GM23248 (cell line): ENCODE results near the gene RNF125. TPM values are rescaled to one million over a fixed set of nuclear protein-coding genes. Genes with fewer than 3 reads are reported as not detected.

Experiments
- DNase-seq: peaks from one replicate; pipeline ENCODE4 v3.0.0-alpha.2; 2015
- H2AFZ ChIP-seq: fragments of 200-600 bp; sonication (generic); 2 replicates; pipeline ENCODE4 v1.6.1; 2016; ENCODE audit warnings: antibody characterized with exemption
- H3F3A ChIP-seq: fragments of 200-600 bp; sonication (generic); 2 replicates; pipeline ENCODE4 v1.6.1; 2016; ENCODE audit warnings: mild to moderate bottlenecking, antibody characterized with exemption, mixed run types; ENCODE audit not compliant: insufficient read depth
- H3K27ac ChIP-seq: fragments of 200-600 bp; sonication (generic); 2 replicates; pipeline ENCODE4 v1.5.1; 2016; ENCODE audit warnings: mild to moderate bottlenecking
- H3K27me3 ChIP-seq: fragments of 200-600 bp; sonication (generic); replicated peaks from 2 replicates; pipeline ENCODE4 v1.6.1; 2016; ENCODE audit warnings: mild to moderate bottlenecking; ENCODE audit not compliant: insufficient read depth
- H3K36me3 ChIP-seq: fragments of 200-600 bp; sonication (generic); 2 replicates; pipeline ENCODE4 v1.6.1; 2016; ENCODE audit warnings: low read depth, mild to moderate bottlenecking
- H3K4me1 ChIP-seq: fragments of 200-600 bp; sonication (generic); 2 replicates; pipeline ENCODE4 v1.6.1; 2016; ENCODE audit warnings: mild to moderate bottlenecking; ENCODE audit not compliant: insufficient read depth
- H3K4me2 ChIP-seq: fragments of 200-600 bp; sonication (generic); one replicate; pipeline ENCODE4 v1.6.1; 2016; ENCODE audit warnings: mild to moderate bottlenecking; ENCODE audit not compliant: unreplicated experiment
- H3K4me3 ChIP-seq: fragments of 200-600 bp; sonication (generic); 2 replicates; pipeline ENCODE4 v1.5.1; 2016; ENCODE audit warnings: mild to moderate bottlenecking
- H3K79me2 ChIP-seq: fragments of 200-600 bp; sonication (generic); 2 replicates; pipeline ENCODE4 v1.6.1; 2016; ENCODE audit warnings: mild to moderate bottlenecking; ENCODE audit not compliant: insufficient read depth
- H3K9ac ChIP-seq: fragments of 200-600 bp; sonication (generic); 2 replicates; pipeline ENCODE4 v1.6.1; 2016; ENCODE audit warnings: mild to moderate bottlenecking
- H3K9me2 ChIP-seq: fragments of 200-600 bp; sonication (generic); 2 replicates; pipeline ENCODE4 v1.6.1; 2016; ENCODE audit warnings: mixed run types, mild to moderate bottlenecking, moderate library complexity; ENCODE audit not compliant: insufficient read depth
- H3K9me3 ChIP-seq: fragments of 200-600 bp; sonication (generic); one replicate; pipeline ENCODE4 v1.6.1; 2017; ENCODE audit warnings: low read depth
- H4K20me1 ChIP-seq: fragments of 200-600 bp; sonication (generic); 2 replicates; pipeline ENCODE4 v1.6.0; 2016; ENCODE audit not compliant: insufficient read depth
- EZH2 ChIP-seq: fragments of 200-600 bp; sonication (generic); IDR thresholded peaks from 2 replicates; pipeline ENCODE4 v1.6.1; 2018; ENCODE audit warnings: antibody characterized with exemption, mild to moderate bottlenecking; ENCODE audit not compliant: insufficient read depth, poor library complexity, severe bottlenecking
- EZH2phosphoT487 ChIP-seq: fragments of 200-600 bp; sonication (generic); IDR thresholded peaks from 2 replicates; pipeline ENCODE4 v1.6.1; 2018; ENCODE audit warnings: antibody characterized with exemption, moderate library complexity, mild to moderate bottlenecking, low read depth; ENCODE audit not compliant: insufficient read depth
- WGBS, 2 experiments: methylation state at CpG; one replicate each; pipeline ENCODE4 v1.1.6; 2015 to 2017; ENCODE audit warnings: low lambda C conversion rate in 2 of 2, low coverage in 1 of 2; ENCODE audit errors: missing lambda C conversion rate in 2 of 2; 5-methylcytosine and 5-hydroxymethylcytosine counted together
- in situ Hi-C: fragments of 300-500 bp; cut with MboI; formaldehyde crosslinking; loops from 2 replicates; pipeline ENCODE4 v1.15.0; 2020
- polyA plus RNA-seq: library from polyadenylated mRNA; unstranded; fragments of >200 nt; fragmentation: Nextera tagmentation; extraction: Ambion mirVana; gene quantifications from 2 replicates; pipeline ENCODE4 v1.2.1, GENCODE V29; 2016
- total RNA-seq: library from RNA; depleted of rRNA; stranded (reverse); fragments of >200 nt; shearing (Covaris generic); gene quantifications from 2 replicates; pipeline ENCODE4 v1.2.3, GENCODE V29; 2014; rRNA removed

The RNF125 gene
- total and polyA plus RNA-seq, 2 experiments from 2014 or later, result 0.18 to 0.32 TPM

DNA sequence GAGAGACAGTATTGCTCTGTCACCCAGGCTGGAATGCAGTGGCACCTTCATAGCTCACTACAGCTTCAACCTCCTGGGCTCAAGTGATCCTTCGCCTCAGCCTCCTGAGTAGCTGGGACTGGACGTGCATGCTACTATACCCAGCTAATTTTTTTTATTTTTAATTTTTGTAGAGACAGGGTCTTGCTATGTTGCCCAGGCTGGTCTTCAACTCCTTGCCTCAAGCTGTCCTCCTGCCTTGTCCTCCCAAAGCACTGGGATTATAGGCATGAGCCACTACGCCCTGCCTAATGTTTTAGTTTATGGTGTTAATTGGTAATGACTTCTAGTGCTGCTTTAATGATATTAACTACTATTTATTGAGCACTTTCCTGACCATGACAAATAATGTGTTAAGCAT is 91.4 kb downstream of the RNF125 start:
- no peak overlapping the region for H3K4me3 ChIP-seq
- H3K4me1 ChIP-seq, result no peaks in the 10 kb centered on the region
- H3K9me3 ChIP-seq, result no peaks in the 10 kb centered on the region
- H3K79me2 ChIP-seq, result peaks cover 96% of the 10 kb centered on the region
- no peaks in the 10 kb centered on the region; the same call in 1 of the 2 replicates for H3K36me3 ChIP-seq
- no peaks in the 10 kb centered on the region for H3K27me3 ChIP-seq
- no peak overlapping the region for H2AFZ ChIP-seq
- no peak for TF ChIP-seq EZH2
- no peak for TF ChIP-seq EZH2phosphoT487
- H3K9me2 ChIP-seq, result no peaks in the 10 kb centered on the region
- H3K27ac ChIP-seq, result no peak overlapping the region
- DNase-seq, result no peak
- no peak overlapping the region for H3K4me2 ChIP-seq
- H3F3A ChIP-seq, result no peaks in the 10 kb centered on the region
- WGBS, 2 experiments, result 95 to 98% methylated on average over 3 of the region's 3 CpGs
- no peaks in the 10 kb centered on the region for H4K20me1 ChIP-seq
- in situ Hi-C loops, result no loop called here
- H3K9ac ChIP-seq, result no peak overlapping the region

DNA sequence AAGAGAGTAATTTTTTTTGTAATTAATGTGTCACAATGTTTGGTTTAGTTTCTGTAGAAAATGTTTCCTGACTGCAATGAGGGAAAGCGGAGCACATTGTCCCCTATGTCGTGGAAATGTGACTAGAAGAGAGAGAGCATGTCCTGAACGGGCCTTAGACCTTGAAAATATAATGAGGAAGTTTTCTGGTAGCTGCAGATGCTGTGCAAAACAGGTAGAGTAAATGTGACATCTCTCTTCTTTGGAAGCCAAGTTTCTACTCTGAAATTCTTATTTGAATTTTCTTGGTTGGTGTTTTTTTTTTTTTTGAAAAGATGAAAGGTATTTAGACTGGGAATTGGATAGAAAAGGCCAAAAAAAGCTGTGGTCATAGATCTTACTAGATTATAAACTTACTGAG is 93.1 kb downstream of the RNF125 start:
- no peak overlapping the region for H3K27ac ChIP-seq
- H3K4me1 ChIP-seq, result no peaks in the 10 kb centered on the region
- 96 to 97% methylated on average over 3 of the region's 3 CpGs for WGBS, 2 experiments
- no peak for TF ChIP-seq EZH2
- no peak for TF ChIP-seq EZH2phosphoT487
- no peak overlapping the region for H3K4me3 ChIP-seq
- H3K4me2 ChIP-seq, result no peak overlapping the region
- H2AFZ ChIP-seq, result no peak overlapping the region
- H3K27me3 ChIP-seq, result no peaks in the 10 kb centered on the region
- H3K36me3 ChIP-seq, result no peaks in the 10 kb centered on the region; the same call in 1 of the 2 replicates
- DNase-seq, result no peak
- H3K9me3 ChIP-seq, result no peaks in the 10 kb centered on the region
- no peak overlapping the region for H3K9ac ChIP-seq
- no peaks in the 10 kb centered on the region for H4K20me1 ChIP-seq
- peaks cover 95% of the 10 kb centered on the region for H3K79me2 ChIP-seq
- in situ Hi-C loops, result no loop called here
- H3F3A ChIP-seq, result no peaks in the 10 kb centered on the region
- H3K9me2 ChIP-seq, result no peaks in the 10 kb centered on the region

GRCh38 chr18:32112826-32113225 is 94.2 kb downstream of the RNF125 start:
- TF ChIP-seq EZH2 (no peak), EZH2phosphoT487 (no peak)
- WGBS, 2 experiments, result 67 to 70% methylated on average over 4 of the region's 4 CpGs
- H3K79me2 ChIP-seq, result peaks cover 95% of the 10 kb centered on the region

GRCh38 chr18:32114293-32114942 is 95.8 kb downstream of the RNF125 start:
- Histone ChIP-seq H3K4me3 (no peak overlapping the region), H2AFZ (no peak overlapping the region), H4K20me1 (no peaks in the 10 kb centered on the region), H3K36me3 (no peaks in the 10 kb centered on the region; the same call in 1 of the 2 replicates), H3K79me2 (peaks cover 93% of the 10 kb centered on the region), H3K27me3 (no peaks in the 10 kb centered on the region), H3K9me2 (no peaks in the 10 kb centered on the region), H3K4me2 (no peak overlapping the region), H3K9me3 (no peaks in the 10 kb centered on the region), H3F3A (no peaks in the 10 kb centered on the region), H3K27ac (no peak overlapping the region), H3K9ac (no peak overlapping the region), H3K4me1 (no peaks in the 10 kb centered on the region)
- in situ Hi-C loops, result no loop called here
- TF ChIP-seq EZH2phosphoT487 (no peak), EZH2 (no peak)
- WGBS, 2 experiments, result 99% methylated on average over 4 of the region's 4 CpGs
- DNase-seq, result no peak

More at GRCh38 chr18:32112826-32113225, 94.2 kb downstream of the RNF125 start:
- Histone ChIP-seq H3K27ac (no peak overlapping the region), H3K4me1 (no peaks in the 10 kb centered on the region), H3F3A (no peaks in the 10 kb centered on the region), H3K36me3 (no peaks in the 10 kb centered on the region; the same call in 1 of the 2 replicates), H3K9ac (no peak overlapping the region), H4K20me1 (no peaks in the 10 kb centered on the region), H2AFZ (no peak overlapping the region), H3K9me2 (no peaks in the 10 kb centered on the region), H3K9me3 (no peaks in the 10 kb centered on the region), H3K4me2 (no peak overlapping the region), H3K4me3 (no peak overlapping the region), H3K27me3 (no peaks in the 10 kb centered on the region)
- no peak for DNase-seq
- in situ Hi-C loops, result no loop called here

DNA sequence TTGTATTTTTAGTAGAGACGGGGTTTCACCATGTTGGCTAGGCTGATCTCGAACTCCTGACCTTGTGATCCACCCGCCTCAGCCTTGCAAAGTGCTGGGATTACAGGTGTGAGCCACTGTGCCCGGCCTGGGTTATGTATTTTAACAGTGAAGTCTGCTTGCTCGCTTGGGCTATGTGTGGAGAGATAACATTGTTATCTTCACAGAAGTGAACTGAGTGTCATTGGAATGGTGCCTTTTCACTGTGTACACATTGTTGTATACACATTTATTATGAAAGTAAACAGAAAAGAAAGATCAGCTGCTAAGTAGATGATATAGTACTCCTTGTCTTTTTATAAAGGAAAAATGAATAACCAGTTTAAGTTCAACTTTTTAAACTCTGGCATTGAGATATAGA is 103.4 kb downstream of the RNF125 start:
- Histone ChIP-seq H3K79me2 (peaks cover 48% of the 10 kb centered on the region), H3K4me1 (no peaks in the 10 kb centered on the region), H3K9ac (no peak overlapping the region), H3K27me3 (no peaks in the 10 kb centered on the region), H3K36me3 (peaks cover 12% of the 10 kb centered on the region), H3K4me2 (no peak overlapping the region), H3K4me3 (no peak overlapping the region), H3K9me3 (no peaks in the 10 kb centered on the region), H3F3A (no peaks in the 10 kb centered on the region), H4K20me1 (no peaks in the 10 kb centered on the region), H2AFZ (no peak overlapping the region), H3K9me2 (no peaks in the 10 kb centered on the region), H3K27ac (no peak overlapping the region)
- in situ Hi-C loops, result no loop called here
- WGBS, 2 experiments, result 89 to 99% methylated on average over 4 to 5 of the region's 5 CpGs
- no peak for DNase-seq
- TF ChIP-seq EZH2 (no peak), EZH2phosphoT487 (no peak)

Other genes starting within 250 kb of the RNF125 start
- 39.4 and 44.8 TPM in 2 replicates for gene TRAPPC8, start 75.7 kb upstream of the RNF125 start, total RNA-seq
- 10.1 and 10.6 TPM in 2 replicates for gene TRAPPC8, start 75.7 kb upstream of the RNF125 start, polyA plus RNA-seq
- gene RNF138, start 73.0 kb downstream of the RNF125 start, total RNA-seq, result 14.4 and 26.4 TPM in 2 replicates
- 15.4 and 19.6 TPM in 2 replicates for gene RNF138, start 73.0 kb downstream of the RNF125 start, polyA plus RNA-seq
- gene MEP1B, start 171.2 kb downstream of the RNF125 start, total RNA-seq, result not detected in 2 replicates
- gene MEP1B, start 171.2 kb downstream of the RNF125 start, polyA plus RNA-seq, result not detected in 2 replicates